KOPT-K1 (cell line): ENCODE data around the gene PAXIP1.
A peak's percentile ranks its signal among the peaks of the same experiment; 100 is the strongest.

Experiments
- H3K27ac ChIP-seq: fragments of 200-600 bp; sonication (generic); 2 replicates; pipeline ENCODE4 v1.5.1; 2016; ENCODE audit warnings: antibody characterized with exemption, mild to moderate bottlenecking, low read depth, low read length; ENCODE audit not compliant: poor library complexity, severe bottlenecking
- H3K36me3 ChIP-seq: fragments of 200-600 bp; sonication (generic); 2 replicates; pipeline ENCODE4 v1.5.1; 2017; ENCODE audit warnings: antibody characterized with exemption, mild to moderate bottlenecking, low read length, moderate library complexity; ENCODE audit not compliant: insufficient read depth
- H3K9me3 ChIP-seq: fragments of 200-600 bp; sonication (generic); 2 replicates; pipeline ENCODE4 v1.5.1; 2017; ENCODE audit warnings: antibody characterized with exemption, low read length, mild to moderate bottlenecking; ENCODE audit not compliant: insufficient read depth, poor library complexity, severe bottlenecking

The PAXIP1 gene

DNA sequence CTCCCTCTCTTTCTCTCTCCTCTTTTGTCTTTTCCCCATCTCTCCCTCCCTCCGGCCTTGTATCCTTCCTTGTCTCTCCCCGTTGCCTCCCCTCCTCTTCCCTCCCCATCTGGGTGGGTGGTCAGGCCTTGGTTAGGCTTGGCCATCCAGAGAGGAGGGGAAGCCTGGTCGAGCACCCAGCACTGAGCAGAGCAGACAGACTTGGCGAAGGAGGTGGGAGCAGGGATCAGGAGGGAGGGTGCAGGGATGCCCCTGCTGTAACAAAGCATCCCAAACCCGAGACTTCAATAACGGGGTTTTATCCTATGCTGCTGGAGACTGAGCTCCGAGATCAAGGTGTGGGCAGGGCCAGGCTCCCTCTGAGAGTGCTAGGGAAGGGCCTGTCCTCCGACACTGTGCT, 97.3 kb downstream of the PAXIP1 start:
- Histone ChIP-seq H3K36me3 (no peaks in the 10 kb centered on the region), H3K27ac (no peak overlapping the region), H3K9me3 (peaks cover 3% of the 10 kb centered on the region)

DNA sequence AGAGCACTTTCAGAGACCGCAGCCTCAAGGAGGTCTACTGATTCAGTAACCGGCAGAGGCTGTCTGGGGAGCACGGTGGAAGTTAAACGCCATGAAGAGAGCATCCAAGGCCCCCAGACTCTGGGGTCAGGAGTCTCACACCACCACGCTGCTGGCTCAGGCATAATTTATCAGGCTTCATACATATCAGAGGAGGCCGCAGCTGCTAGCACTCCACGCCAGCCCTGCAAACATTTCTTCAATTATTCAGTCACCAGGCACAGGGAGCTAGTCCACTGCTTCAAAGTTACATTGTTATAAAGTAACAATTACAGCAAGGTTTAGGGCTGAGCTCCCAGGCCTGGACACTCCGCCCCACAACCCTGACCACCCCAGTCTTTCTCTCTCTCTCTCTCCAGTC, 97.8 kb downstream of the PAXIP1 start:
- Histone ChIP-seq H3K27ac (no peak overlapping the region), H3K36me3 (no peaks in the 10 kb centered on the region), H3K9me3 (no peaks in the 10 kb centered on the region)

DNA sequence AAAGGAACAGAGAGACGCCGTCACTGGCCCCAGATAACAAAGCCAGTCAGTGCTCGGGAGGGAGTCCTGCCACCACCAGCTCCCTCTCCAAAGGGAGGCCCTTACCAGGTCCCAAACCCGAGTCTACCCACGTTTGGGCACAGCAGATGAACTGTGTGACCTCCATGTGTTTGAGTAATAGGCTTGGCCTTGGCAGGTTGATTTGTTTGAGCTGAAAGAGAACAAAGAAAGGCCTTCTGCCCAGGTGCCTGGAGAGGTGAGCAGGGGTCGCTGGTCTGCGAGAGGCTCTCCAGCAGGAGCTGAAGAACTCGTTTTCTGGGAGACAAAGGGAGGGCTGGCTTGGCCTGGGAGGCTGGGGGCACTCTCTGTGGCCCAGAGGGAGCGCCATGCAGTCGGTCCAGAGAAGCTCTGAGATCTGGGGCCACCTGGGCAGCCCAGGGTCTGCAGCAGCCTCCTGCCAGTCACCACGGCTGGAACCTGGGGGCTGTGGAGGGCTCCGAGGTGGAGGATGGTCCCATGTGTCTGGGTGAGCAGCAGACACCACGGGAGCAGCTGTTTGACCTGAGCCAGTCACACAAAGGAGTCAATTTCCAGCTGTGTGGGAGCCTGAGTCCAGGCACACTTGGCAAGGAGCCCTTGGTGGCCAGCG, 99.7 kb downstream of the PAXIP1 start:
- Histone ChIP-seq H3K9me3 (no peaks in the 10 kb centered on the region), H3K27ac (no peak overlapping the region), H3K36me3 (no peaks in the 10 kb centered on the region)

DNA sequence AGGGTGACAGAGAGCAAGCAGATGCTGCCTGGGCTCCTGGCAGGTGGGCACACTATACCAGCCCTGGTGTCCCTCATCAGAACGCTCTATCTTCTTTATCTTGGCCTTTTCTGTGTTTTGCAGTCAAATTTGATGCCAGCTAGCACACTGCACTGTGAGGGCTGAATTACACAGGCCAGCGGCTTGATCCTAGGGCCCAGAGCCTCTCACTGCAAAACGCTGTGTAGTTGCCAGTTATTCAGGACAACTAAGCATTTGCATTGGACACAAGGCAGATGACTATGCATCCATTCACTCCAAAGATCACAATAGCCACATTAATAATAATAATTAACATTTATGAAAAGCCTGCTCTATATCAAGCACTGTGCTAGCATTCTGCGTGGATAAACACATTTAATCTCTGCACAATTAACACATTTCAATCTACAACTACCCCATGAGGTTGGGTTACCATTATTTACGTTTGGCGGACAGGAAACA, 100.3 kb downstream of the PAXIP1 start:
- H3K36me3 ChIP-seq: no peaks in the 10 kb centered on the region
- H3K27ac ChIP-seq: no peak overlapping the region
- no peaks in the 10 kb centered on the region for H3K9me3 ChIP-seq

DNA sequence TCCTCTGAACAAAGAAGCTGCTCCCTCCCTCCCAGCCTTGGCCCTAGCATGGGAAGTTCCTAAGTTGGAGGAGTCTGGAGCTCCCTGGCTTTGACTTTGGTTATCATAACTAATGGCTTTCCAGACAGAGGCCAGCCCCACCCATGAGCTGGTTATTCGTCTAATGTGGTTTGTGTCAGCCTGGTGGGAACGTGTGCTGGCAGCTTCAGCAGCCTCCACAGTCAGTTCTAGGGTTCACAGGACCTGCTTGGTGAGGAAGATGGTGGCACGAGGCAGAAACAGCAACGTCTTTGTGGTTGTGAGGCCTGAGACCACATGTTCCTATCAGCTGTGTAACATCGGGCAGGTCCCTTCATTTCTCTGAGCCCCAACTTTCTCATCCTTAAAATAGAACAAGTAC, 103.1 kb downstream of the PAXIP1 start:
- Histone ChIP-seq H3K36me3 (no peaks in the 10 kb centered on the region), H3K27ac (peak overlapping the region; percentile 52), H3K9me3 (no peaks in the 10 kb centered on the region)

DNA sequence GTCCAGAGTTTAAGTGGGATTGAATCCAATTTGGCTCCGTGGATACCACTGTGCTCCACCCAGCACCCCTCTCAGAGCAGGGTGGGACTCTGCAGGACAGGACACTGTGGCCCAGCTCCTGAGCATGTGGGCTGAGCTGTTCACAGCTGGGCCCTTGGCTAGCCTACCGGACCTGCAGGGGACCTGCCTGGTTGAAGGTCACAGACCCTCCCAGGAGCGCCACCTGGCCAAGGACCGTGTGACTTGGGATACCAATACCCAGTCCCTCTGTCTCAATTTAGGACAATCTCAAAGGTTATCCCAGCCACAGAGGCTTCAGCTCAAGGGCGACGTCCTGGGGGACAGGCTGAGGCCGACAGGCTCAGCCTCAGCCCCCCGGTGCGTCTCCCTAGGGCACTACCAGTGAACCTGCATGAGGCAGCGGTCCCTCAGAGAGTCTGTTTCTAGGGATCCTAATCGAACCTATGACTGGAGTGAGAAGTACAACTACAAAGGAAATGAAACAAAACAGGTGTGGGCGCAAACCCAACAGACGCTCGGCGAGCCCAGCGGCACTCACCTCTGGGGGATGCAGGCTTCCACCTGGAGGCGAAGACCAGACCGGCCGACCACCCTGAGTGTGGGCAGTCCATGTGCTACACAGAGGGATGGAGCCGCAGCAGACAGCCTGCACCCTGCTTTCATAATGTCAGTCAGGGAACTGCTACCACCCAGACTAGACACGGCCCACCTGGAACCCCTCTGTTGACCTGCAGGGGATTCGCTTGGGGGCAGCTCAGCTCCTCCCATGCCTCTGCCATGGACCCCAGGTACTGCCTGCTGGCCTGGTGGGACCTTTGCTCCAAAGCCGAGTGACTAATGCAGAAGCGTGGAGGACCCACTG, 103.7 kb downstream of the PAXIP1 start:
- peak overlapping the region; percentile 52 for H3K27ac ChIP-seq
- no peaks in the 10 kb centered on the region for H3K36me3 ChIP-seq
- no peaks in the 10 kb centered on the region for H3K9me3 ChIP-seq

DNA sequence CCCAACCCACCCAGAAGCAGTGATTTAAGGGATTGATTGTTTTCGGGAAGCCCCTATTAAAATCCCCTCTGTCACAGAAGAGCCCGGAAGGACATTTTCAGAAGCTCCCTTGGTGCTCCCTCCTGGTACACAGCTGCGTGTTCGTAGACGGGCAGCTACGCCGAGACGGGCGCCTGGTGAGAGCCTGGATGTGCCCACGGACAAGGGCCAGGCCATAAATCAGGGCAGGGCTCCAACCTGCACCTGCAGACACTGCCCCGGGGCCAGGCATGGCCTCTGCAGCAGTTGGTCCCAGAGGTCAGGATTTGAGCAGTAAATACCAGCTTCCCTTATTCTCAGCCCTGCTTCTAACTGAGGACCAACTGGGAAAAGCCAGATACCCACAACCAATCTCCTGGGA, 106.8 kb downstream of the PAXIP1 start:
- Histone ChIP-seq H3K9me3 (no peaks in the 10 kb centered on the region), H3K27ac (no peak overlapping the region), H3K36me3 (no peaks in the 10 kb centered on the region)
